ENCODE data around the gene CALD1. TPM values are rescaled to one million over a fixed set of nuclear protein-coding genes. Genes with fewer than 3 reads are reported as not detected.

CALD1 gene
- total RNA-seq, 2 donors from 2014 or later, result 0.62 to 9.2 TPM

- no peak for ATAC-seq
- no peaks in the 10 kb centered on the region for H3K36me3 Mint-ChIP-seq (ENCODE audit: low read depth)
- DNase-seq, result no peak
- H3K4me1 Mint-ChIP-seq, result no peaks in the 10 kb centered on the region
- H3K4me3 Mint-ChIP-seq, result no peak overlapping the region
- no peak overlapping the region for H3K27ac Mint-ChIP-seq
- H3K27me3 Mint-ChIP-seq, result peaks cover 8% of the 10 kb centered on the region
- H3K9me3 ChIP-seq (ENCODE audit: control insufficient read depth, low read length, poor library complexity, severe bottlenecking), result no peaks in the 10 kb centered on the region
These were observed 48.9 kb downstream of the CALD1 start for GRCh38 chr7:134828361-134828760.

GRCh38 chr7:134829380-134829986 lies 50.0 kb downstream of the CALD1 start:
- no peaks in the 10 kb centered on the region for H3K36me3 Mint-ChIP-seq (ENCODE audit: low read depth)
- DNase-seq, result no peak

GRCh38 chr7:134831862-134832261 lies 52.4 kb downstream of the CALD1 start:
- Mint-ChIP-seq H3K27me3 (peaks cover 8% of the 10 kb centered on the region), H3K27ac (no peak overlapping the region), H3K4me3 (no peak overlapping the region), H3K4me1 (no peaks in the 10 kb centered on the region), H3K36me3 (ENCODE audit: low read depth) (no peaks in the 10 kb centered on the region)
- no peak for DNase-seq
- no peak for ATAC-seq
- no peaks in the 10 kb centered on the region for H3K9me3 ChIP-seq (ENCODE audit: control insufficient read depth, low read length, poor library complexity, severe bottlenecking)

More at GRCh38 chr7:134829380-134829986, 50.0 kb downstream of the CALD1 start:
- Mint-ChIP-seq H3K4me3 (no peak overlapping the region), H3K27me3 (peaks cover 8% of the 10 kb centered on the region), H3K4me1 (no peaks in the 10 kb centered on the region), H3K27ac (no peak overlapping the region)
- no peaks in the 10 kb centered on the region for H3K9me3 ChIP-seq (ENCODE audit: control insufficient read depth, low read length, poor library complexity, severe bottlenecking)
- ATAC-seq, result no peak

- ATAC-seq (no peak), DNase-seq (no peak)
- no peaks in the 10 kb centered on the region for H3K4me1 Mint-ChIP-seq
- H3K27me3 Mint-ChIP-seq, result peaks cover 8% of the 10 kb centered on the region
- H3K4me3 Mint-ChIP-seq, result no peak overlapping the region
- H3K36me3 Mint-ChIP-seq (ENCODE audit: low read depth), result no peaks in the 10 kb centered on the region
- no peaks in the 10 kb centered on the region for H3K9me3 ChIP-seq (ENCODE audit: control insufficient read depth, low read length, poor library complexity, severe bottlenecking)
- H3K27ac Mint-ChIP-seq, result no peak overlapping the region
These were observed 52.9 kb downstream of the CALD1 start for GRCh38 chr7:134832367-134832766.

GRCh38 chr7:134834689-134835462 lies 55.4 kb downstream of the CALD1 start:
- H3K9me3 ChIP-seq (ENCODE audit: control insufficient read depth, low read length, poor library complexity, severe bottlenecking), result no peaks in the 10 kb centered on the region
- no peak for ATAC-seq
- Mint-ChIP-seq H3K4me1 (no peaks in the 10 kb centered on the region), H3K27me3 (peaks cover 8% of the 10 kb centered on the region), H3K27ac (no peak overlapping the region), H3K4me3 (no peak overlapping the region), H3K36me3 (ENCODE audit: low read depth) (no peaks in the 10 kb centered on the region)
- no peak for DNase-seq

GRCh38 chr7:134835463-134835823 lies 56.0 kb downstream of the CALD1 start:
- Mint-ChIP-seq H3K36me3 (ENCODE audit: low read depth) (no peaks in the 10 kb centered on the region), H3K27me3 (peaks cover 12% of the 10 kb centered on the region), H3K4me1 (no peaks in the 10 kb centered on the region), H3K4me3 (no peak overlapping the region), H3K27ac (no peak overlapping the region)
- ATAC-seq (no peak), DNase-seq (no peak)
- no peaks in the 10 kb centered on the region for H3K9me3 ChIP-seq (ENCODE audit: control insufficient read depth, low read length, poor library complexity, severe bottlenecking)

GRCh38 chr7:134836447-134836846 lies 57.0 kb downstream of the CALD1 start:
- no peaks in the 10 kb centered on the region for H3K9me3 ChIP-seq (ENCODE audit: control insufficient read depth, low read length, poor library complexity, severe bottlenecking)
- H3K36me3 Mint-ChIP-seq (ENCODE audit: low read depth), result no peaks in the 10 kb centered on the region
- DNase-seq, result no peak
- H3K4me1 Mint-ChIP-seq, result no peaks in the 10 kb centered on the region
- no peak for ATAC-seq
- no peak overlapping the region for H3K4me3 Mint-ChIP-seq
- H3K27ac Mint-ChIP-seq, result no peak overlapping the region
- peaks cover 13% of the 10 kb centered on the region for H3K27me3 Mint-ChIP-seq

GRCh38 chr7:134839298-134839697 lies 59.9 kb downstream of the CALD1 start:
- H3K36me3 Mint-ChIP-seq (ENCODE audit: low read depth), result no peaks in the 10 kb centered on the region
- H3K27me3 Mint-ChIP-seq, result peaks cover 6% of the 10 kb centered on the region
- H3K4me1 Mint-ChIP-seq, result no peaks in the 10 kb centered on the region
- ATAC-seq, result no peak
- DNase-seq, result no peak
- no peaks in the 10 kb centered on the region for H3K9me3 ChIP-seq (ENCODE audit: control insufficient read depth, low read length, poor library complexity, severe bottlenecking)
- H3K27ac Mint-ChIP-seq, result no peak overlapping the region
- no peak overlapping the region for H3K4me3 Mint-ChIP-seq

- H3K4me1 Mint-ChIP-seq, result no peaks in the 10 kb centered on the region
- ATAC-seq (no peak), DNase-seq (no peak)
- no peak overlapping the region for H3K27ac Mint-ChIP-seq
- H3K9me3 ChIP-seq (ENCODE audit: control insufficient read depth, low read length, poor library complexity, severe bottlenecking), result no peaks in the 10 kb centered on the region
- H3K4me3 Mint-ChIP-seq, result no peak overlapping the region
- peaks cover 11% of the 10 kb centered on the region for H3K27me3 Mint-ChIP-seq
- no peaks in the 10 kb centered on the region for H3K36me3 Mint-ChIP-seq (ENCODE audit: low read depth)
These were observed 62.6 kb downstream of the CALD1 start for GRCh38 chr7:134842062-134842461.

- DNase-seq (no peak), ATAC-seq (no peak)
- Mint-ChIP-seq H3K4me1 (no peaks in the 10 kb centered on the region), H3K36me3 (ENCODE audit: low read depth) (no peaks in the 10 kb centered on the region), H3K27me3 (peaks cover 11% of the 10 kb centered on the region), H3K4me3 (no peak overlapping the region), H3K27ac (no peak overlapping the region)
- no peaks in the 10 kb centered on the region for H3K9me3 ChIP-seq (ENCODE audit: control insufficient read depth, low read length, poor library complexity, severe bottlenecking)
These were observed 63.5 kb downstream of the CALD1 start for GRCh38 chr7:134842886-134843430.

GRCh38 chr7:134844200-134844599 lies 64.8 kb downstream of the CALD1 start:
- no peaks in the 10 kb centered on the region for H3K9me3 ChIP-seq (ENCODE audit: control insufficient read depth, low read length, poor library complexity, severe bottlenecking)
- H3K36me3 Mint-ChIP-seq (ENCODE audit: low read depth), result no peaks in the 10 kb centered on the region
- no peak overlapping the region for H3K4me3 Mint-ChIP-seq
- H3K27ac Mint-ChIP-seq, result no peak overlapping the region
- peaks cover 11% of the 10 kb centered on the region for H3K27me3 Mint-ChIP-seq
- H3K4me1 Mint-ChIP-seq, result no peaks in the 10 kb centered on the region
- DNase-seq (no peak), ATAC-seq (no peak)

GRCh38 chr7:134845461-134845860 lies 66.0 kb downstream of the CALD1 start:
- DNase-seq, result no peak
- Mint-ChIP-seq H3K36me3 (ENCODE audit: low read depth) (no peaks in the 10 kb centered on the region), H3K27ac (no peak overlapping the region), H3K4me3 (no peak overlapping the region), H3K27me3 (peaks cover 7% of the 10 kb centered on the region), H3K4me1 (no peaks in the 10 kb centered on the region)
- H3K9me3 ChIP-seq (ENCODE audit: control insufficient read depth, low read length, poor library complexity, severe bottlenecking), result no peaks in the 10 kb centered on the region
- ATAC-seq, result no peak

- Mint-ChIP-seq H3K27me3 (peaks cover 5% of the 10 kb centered on the region), H3K4me1 (no peaks in the 10 kb centered on the region), H3K36me3 (ENCODE audit: low read depth) (no peaks in the 10 kb centered on the region), H3K27ac (no peak overlapping the region), H3K4me3 (no peak overlapping the region)
- H3K9me3 ChIP-seq (ENCODE audit: control insufficient read depth, low read length, poor library complexity, severe bottlenecking), result no peaks in the 10 kb centered on the region
- DNase-seq (no peak), ATAC-seq (no peak)
These were observed 68.6 kb downstream of the CALD1 start for GRCh38 chr7:134847851-134848588.
